Measurements from ENCODE around the gene EML4. TPM values are rescaled to one million over a fixed set of nuclear protein-coding genes. Genes with fewer than 3 reads are reported as not detected.

EML4 gene
- total RNA-seq, 1 experiment from 2014 or later: 31.2 TPM

- peaks cover 17% of the 10 kb centered on the region for H3K36me3 Mint-ChIP-seq (ENCODE audit: insufficient read depth, unreplicated experiment)
- H3K27me3 Mint-ChIP-seq (ENCODE audit: insufficient read depth, unreplicated experiment): no peaks in the 10 kb centered on the region
- no peak overlapping the region for H3K27ac Mint-ChIP-seq (ENCODE audit: low read depth, unreplicated experiment)
- BruUV-seq (replicated peaks): no TSS peak
- ChIA-PET CTCF (interaction anchor here (0.7 to 1.4 kb wide), 2 partner anchors 25 to 29 kb away, joined by 4 to 5 read pairs; no protein-coding TSS in a partner anchor), POLR2A (interaction anchor here (1.1 kb wide), 1 partner anchor 20 kb away, joined by 3 read pairs; no protein-coding TSS in a partner anchor)
- H3K9me3 Mint-ChIP-seq (ENCODE audit: unreplicated experiment): no peaks in the 10 kb centered on the region
- no peak overlapping the region for H3K4me3 Mint-ChIP-seq (ENCODE audit: unreplicated experiment)
- no peak for TF ChIP-seq CTCF (IDR thresholded peaks at IDR 0.05; ENCODE audit: unreplicated experiment)
- DNase-seq (ENCODE audit: unreplicated experiment): no peak
- intact Hi-C loops (cut with micrococcal nuclease): no loop called here
- no peaks in the 10 kb centered on the region for H3K4me1 Mint-ChIP-seq (ENCODE audit: insufficient read depth, unreplicated experiment)
Measured at GRCh38 chr2:42290005-42290404, 120.9 kb downstream of the EML4 start.

- intact Hi-C loops (cut with micrococcal nuclease): no loop called here
- peaks cover 9% of the 10 kb centered on the region for H3K4me1 Mint-ChIP-seq (ENCODE audit: insufficient read depth, unreplicated experiment)
- no peaks in the 10 kb centered on the region for H3K27me3 Mint-ChIP-seq (ENCODE audit: insufficient read depth, unreplicated experiment)
- DNase-seq (ENCODE audit: unreplicated experiment): no peak
- no peak for TF ChIP-seq CTCF (IDR thresholded peaks at IDR 0.05; ENCODE audit: unreplicated experiment)
- H3K36me3 Mint-ChIP-seq (ENCODE audit: insufficient read depth, unreplicated experiment): peaks cover 17% of the 10 kb centered on the region
- no peaks in the 10 kb centered on the region for H3K9me3 Mint-ChIP-seq (ENCODE audit: unreplicated experiment)
- H3K4me3 Mint-ChIP-seq (ENCODE audit: unreplicated experiment): no peak overlapping the region
- no peak overlapping the region for H3K27ac Mint-ChIP-seq (ENCODE audit: low read depth, unreplicated experiment)
- ChIA-PET POLR2A (interaction anchor here (0.7 kb wide), 1 partner anchor 16 kb away, joined by 3 read pairs; no protein-coding TSS in a partner anchor), CTCF (interaction anchor here (0.9 kb wide), 1 partner anchor 69 kb away, joined by 3 read pairs; no protein-coding TSS in a partner anchor)
- BruUV-seq (replicated peaks): no TSS peak
Measured at GRCh38 chr2:42293019-42293418, 123.9 kb downstream of the EML4 start.

- Mint-ChIP-seq H3K36me3 (ENCODE audit: insufficient read depth, unreplicated experiment) (peaks cover 14% of the 10 kb centered on the region), H3K9me3 (ENCODE audit: unreplicated experiment) (no peaks in the 10 kb centered on the region), H3K27ac (ENCODE audit: low read depth, unreplicated experiment) (no peak overlapping the region), H3K27me3 (ENCODE audit: insufficient read depth, unreplicated experiment) (no peaks in the 10 kb centered on the region), H3K4me1 (ENCODE audit: insufficient read depth, unreplicated experiment) (peaks cover 19% of the 10 kb centered on the region), H3K4me3 (ENCODE audit: unreplicated experiment) (no peak overlapping the region)
- no peak for TF ChIP-seq CTCF (IDR thresholded peaks at IDR 0.05; ENCODE audit: unreplicated experiment)
- ChIA-PET CTCF (no interaction called here), POLR2A (no interaction called here)
- no peak for DNase-seq (ENCODE audit: unreplicated experiment)
- BruUV-seq (replicated peaks): no TSS peak
- intact Hi-C loops (cut with micrococcal nuclease): no loop called here
Measured at GRCh38 chr2:42296226-42296625, 127.1 kb downstream of the EML4 start.

- no peak overlapping the region for H3K27ac Mint-ChIP-seq (ENCODE audit: low read depth, unreplicated experiment)
- no peaks in the 10 kb centered on the region for H3K9me3 Mint-ChIP-seq (ENCODE audit: unreplicated experiment)
- TF ChIP-seq CTCF (IDR thresholded peaks at IDR 0.05; ENCODE audit: unreplicated experiment): no peak
- no peak overlapping the region for H3K4me3 Mint-ChIP-seq (ENCODE audit: unreplicated experiment)
- H3K27me3 Mint-ChIP-seq (ENCODE audit: insufficient read depth, unreplicated experiment): no peaks in the 10 kb centered on the region
- no peak for DNase-seq (ENCODE audit: unreplicated experiment)
- CTCF ChIA-PET: interaction anchor here (0.7 kb wide), 1 partner anchor 22 kb away, joined by 3 read pairs; no protein-coding TSS in a partner anchor
- intact Hi-C loops (cut with micrococcal nuclease): no loop called here
- BruUV-seq (replicated peaks): no TSS peak
- peaks cover 13% of the 10 kb centered on the region for H3K36me3 Mint-ChIP-seq (ENCODE audit: insufficient read depth, unreplicated experiment)
- POLR2A ChIA-PET: no interaction called here
- H3K4me1 Mint-ChIP-seq (ENCODE audit: insufficient read depth, unreplicated experiment): peaks cover 19% of the 10 kb centered on the region
Measured at GRCh38 chr2:42297322-42297936, 128.3 kb downstream of the EML4 start.

All from MCF 10A (cell line).